ENCODE results near the gene ZMYM4.

The ZMYM4 gene

DNA sequence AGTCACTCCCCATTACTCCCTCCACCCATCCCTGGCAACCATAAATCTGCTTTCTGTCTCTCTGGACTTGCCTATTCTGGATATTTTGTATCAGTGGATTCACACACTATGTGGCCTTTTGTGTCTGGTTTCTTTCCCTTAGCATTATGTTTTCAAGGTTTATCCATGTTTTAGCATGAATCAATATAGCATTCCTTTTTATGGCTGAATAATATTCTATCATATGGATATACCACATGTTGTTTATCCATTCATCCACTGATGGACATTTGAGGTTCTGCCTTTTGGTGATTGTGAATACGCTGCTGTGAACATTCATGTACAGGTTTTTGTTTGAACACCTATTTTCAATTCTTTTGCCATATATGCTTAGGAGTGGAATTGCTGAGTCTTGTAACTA is 140.4 kb downstream of the ZMYM4 start:
- no peak for DNase-seq

DNA sequence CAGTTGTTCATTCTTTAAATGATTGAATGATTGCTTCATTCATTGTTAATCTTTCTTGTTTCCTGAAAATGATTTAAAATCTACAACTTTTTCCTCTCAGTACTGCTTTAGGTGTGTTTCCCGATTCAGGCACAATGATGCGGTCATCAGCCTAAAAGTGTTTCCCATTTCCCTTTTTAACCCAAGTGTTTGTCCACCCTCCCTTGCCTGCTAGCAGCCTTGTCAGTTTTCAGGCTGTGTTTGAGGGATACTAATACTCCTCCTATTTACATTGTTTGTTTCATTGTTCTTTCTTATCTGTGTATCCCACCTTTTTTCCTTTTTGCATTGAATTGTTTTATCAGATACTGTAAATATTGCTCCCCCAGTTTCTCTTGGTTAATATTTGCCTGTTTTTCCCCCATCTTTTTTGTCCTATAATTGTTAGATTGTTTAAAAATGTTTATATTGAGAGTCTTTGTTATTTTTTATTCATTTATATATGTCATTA is 157.6 kb downstream of the ZMYM4 start:
- no peak for DNase-seq

GRCh38 chr1:35428360-35428759 is 159.9 kb downstream of the ZMYM4 start:
- DNase-seq, result no peak

- DNase-seq, result no peak
Measured at GRCh38 chr1:35430762-35431161, 162.3 kb downstream of the ZMYM4 start.

DNA sequence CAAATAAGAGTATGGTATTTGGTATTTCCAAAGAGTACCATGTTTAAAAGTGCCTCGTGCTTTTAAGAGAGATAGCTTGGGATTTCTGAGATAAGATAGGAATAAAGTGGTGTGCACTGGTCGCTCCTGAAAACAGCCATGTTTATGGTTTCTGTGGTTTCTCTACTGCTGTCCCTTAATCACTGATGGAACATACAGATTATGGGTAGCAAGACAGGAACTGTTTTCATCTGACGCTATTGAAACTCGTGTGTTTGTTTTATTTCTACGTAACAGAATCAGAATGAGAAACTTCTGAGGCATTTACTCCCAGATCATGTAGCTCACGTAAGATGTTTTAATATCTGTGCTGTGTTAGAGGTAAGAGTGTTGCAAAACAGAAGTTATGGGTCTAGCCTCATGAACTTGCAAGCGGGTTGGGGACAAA is 162.7 kb downstream of the ZMYM4 start:
- no peak for DNase-seq

DNA sequence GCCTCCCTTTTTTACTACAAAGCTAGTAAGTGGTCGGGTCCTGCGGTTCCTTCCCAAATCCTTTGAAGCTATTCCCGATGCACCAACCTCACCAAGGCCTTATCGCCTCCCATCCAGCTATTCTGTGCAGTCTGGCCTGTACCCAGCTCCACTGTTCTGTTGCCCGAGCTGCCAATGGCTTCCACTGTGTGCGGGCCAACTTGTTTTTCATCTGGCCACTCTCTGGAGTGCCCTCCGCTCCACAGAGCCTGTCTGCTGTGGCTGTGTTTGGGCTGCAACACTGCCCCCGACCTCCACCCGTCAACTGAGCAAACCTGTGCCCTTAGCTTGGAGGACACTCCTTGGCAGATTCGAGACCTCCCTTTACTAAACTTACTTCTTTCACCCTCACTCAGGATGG is 163.7 kb downstream of the ZMYM4 start:
- DNase-seq, result no peak

DNA sequence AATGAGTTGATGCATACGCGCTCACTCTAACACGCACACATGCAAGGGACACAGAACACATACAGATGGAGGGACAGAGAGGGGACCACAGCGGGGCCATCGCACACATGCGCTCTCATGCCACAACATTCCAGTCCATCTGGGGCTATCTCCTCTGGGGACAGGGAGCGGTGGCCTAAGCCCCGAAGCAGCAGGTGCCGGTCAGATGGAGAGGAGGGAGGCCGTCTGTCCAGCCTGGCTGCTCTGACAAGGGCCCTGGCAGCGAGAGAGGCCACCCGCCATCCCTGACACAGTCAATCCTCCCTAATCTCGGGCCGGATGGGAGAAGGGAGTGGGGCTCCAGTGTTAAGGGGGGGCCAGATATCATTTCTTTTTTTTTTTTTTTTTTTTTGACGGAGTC is 165.2 kb downstream of the ZMYM4 start:
- DNase-seq, result no peak

DNA sequence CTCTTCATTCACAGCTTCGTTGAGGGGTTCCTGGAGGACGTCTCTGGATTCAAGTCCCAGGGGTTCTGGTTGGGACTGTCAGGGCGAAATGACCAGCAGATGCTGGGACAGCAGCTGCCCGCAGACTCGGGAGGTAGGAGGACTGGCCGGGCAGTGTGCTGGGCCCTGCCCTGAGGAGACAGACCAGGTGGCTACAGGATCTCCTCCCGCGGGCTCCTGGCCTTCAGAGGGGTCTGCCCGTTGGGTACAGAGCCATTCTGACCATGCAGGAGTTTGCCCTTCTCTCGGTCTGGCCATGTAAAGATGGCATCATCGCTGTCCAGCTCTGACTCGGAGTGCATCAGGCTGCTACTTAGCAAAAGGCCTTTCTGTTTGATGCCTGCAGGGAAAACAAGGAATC is 166.2 kb downstream of the ZMYM4 start:
- no peak for DNase-seq

GRCh38 chr1:35436078-35436477 is 167.6 kb downstream of the ZMYM4 start:
- DNase-seq, result no peak

DNA sequence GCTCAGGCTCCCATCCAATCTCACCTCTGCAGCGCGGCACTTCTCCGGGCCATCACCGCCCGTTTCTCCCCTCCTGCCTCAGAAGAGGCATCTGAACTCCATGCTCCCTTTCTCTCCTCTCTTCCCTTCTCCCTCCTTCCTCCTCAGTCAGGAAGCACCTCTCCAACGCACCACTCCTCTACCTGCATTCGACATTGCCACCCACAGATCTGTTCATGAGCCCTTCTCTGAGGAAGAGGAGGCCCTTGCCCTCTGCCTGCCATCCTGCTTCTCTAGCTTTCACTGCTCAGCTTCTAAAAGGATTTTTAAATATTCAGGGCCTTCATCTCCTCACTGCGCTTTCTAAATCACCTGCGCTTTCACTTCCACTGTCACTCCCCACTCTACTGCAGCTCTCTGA is 168.7 kb downstream of the ZMYM4 start:
- DNase-seq, result no peak

DNA sequence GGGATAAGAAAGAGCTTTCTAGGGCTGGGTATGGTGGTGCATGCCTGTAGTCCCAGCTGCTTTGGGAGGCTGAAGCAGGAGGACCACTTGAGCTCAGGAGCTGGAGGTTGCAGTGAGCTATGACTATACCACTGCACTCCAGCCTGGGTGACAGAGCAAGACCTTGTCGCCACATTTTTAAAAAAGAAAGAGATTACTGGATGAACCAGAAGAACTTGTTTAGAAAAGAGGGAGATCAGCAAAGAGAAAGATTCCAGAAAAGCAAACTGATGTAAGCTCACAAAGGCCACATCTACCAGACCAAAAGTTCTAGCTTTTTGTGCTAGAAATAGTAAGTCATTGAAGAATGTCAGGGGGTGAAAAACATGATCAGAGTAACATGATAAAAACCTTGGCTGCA is 171.1 kb downstream of the ZMYM4 start:
- DNase-seq, result no peak

DNA sequence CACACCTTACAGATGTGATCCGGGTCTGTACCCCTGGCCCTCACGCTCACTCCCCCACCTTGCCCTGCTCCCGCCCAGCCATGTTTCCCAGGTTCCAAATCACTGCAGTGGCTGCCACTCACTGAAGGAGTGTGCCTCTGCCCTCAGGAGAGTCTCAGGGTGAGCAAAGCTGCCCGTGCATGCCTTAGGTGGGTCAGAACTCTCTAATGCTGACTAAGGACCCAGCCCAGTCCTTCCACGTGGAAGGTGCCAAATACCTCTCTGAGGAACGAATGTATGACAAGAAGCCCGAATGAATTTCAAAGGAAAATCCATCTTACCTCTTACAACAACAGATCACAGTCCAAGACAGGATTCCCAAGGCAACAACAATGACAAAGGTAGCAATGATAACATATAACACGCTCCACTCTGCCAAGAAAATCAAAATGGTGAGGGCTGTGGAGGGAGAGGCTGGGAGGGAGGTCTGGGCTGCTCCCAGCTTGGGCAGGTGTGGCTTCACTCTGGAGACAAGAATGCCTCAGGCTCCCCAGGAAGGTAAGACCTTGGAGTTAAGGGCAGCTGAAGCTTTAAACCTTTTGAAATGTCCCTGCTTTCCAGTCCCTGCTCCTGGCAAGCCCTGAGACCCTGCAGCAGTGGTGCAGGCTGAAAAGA is 173.5 kb downstream of the ZMYM4 start:
- no peak for DNase-seq

- peak; percentile 40 for DNase-seq
Measured at GRCh38 chr1:35442734-35443133, 174.2 kb downstream of the ZMYM4 start.

- no peak for DNase-seq
Measured at GRCh38 chr1:35443768-35444518, 175.4 kb downstream of the ZMYM4 start.

- DNase-seq, result no peak
Measured at GRCh38 chr1:35444519-35444774, 175.9 kb downstream of the ZMYM4 start.

- no peak for DNase-seq
Measured at GRCh38 chr1:35447278-35447677, 178.8 kb downstream of the ZMYM4 start.

DNA sequence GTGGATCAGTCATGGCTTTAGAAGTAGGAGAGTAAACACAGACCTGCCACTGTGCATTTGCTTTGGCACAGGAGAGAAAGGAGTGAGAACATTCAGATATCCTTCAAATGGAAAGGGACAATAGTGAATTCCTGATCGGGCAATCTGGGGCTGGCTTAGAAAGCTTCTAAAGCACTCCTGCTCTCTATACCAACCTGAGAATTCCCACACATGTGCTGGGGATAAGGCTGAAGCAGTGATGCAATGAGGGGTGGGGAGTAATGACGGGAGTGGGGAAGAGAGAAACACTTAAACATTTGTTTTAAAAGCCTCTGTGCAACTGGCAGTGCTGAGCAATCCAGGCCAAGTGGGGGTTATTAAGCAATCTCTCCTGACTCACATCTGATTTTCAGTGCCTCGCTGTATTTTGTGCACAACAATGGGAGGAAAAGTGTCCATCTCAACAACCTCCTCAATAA is 179.9 kb downstream of the ZMYM4 start:
- no peak for DNase-seq

- DNase-seq, result no peak
Measured at GRCh38 chr1:35449334-35450008, 181.0 kb downstream of the ZMYM4 start.

- peak; percentile 83 for DNase-seq
Measured at GRCh38 chr1:35451125-35451528, 182.6 kb downstream of the ZMYM4 start.

DNA sequence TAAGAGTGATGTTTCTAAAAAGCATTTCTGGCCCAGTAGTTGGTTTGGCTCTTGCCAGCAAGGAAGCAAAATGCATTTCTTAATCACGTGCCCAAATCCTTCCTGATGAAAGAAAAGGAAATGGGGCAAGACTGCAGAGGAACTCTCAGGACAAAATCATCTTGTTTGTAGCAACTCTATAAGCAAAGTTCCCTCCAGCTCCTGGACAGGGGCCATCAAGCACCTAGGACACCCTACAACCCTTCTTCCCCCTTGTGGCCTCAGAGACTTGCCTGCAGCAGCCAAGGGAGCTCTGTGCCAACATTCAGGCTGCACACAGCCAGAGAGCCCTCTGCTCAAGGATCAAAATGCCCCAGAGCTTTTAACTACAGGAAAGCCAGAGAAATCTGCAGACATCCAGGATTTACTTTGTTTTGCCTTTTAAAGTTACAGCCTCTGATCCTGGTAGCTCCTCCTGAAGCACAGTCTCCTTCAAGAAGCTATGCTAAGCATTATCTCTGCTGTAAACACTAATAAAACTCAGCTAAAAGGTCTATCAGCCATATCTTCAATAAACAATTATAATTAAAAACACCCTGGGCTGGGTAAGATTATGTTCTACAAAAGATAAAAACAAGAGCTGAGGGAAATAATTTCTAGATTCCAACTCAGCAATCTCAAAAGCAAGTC is 183.7 kb downstream of the ZMYM4 start:
- DNase-seq, result peak; percentile 22

GRCh38 chr1:35453031-35453430 is 184.5 kb downstream of the ZMYM4 start:
- no peak for DNase-seq

GRCh38 chr1:35454176-35454575 is 185.7 kb downstream of the ZMYM4 start:
- no peak for DNase-seq

GRCh38 chr1:35454616-35455015 is 186.1 kb downstream of the ZMYM4 start:
- no peak for DNase-seq

- no peak for DNase-seq
Measured at GRCh38 chr1:35460796-35461195, 192.3 kb downstream of the ZMYM4 start.
